ENCODE measurements around the gene VSX2.

Gene VSX2

GRCh38 chr14:74312161-74312560 is 72.9 kb downstream of the VSX2 start:
- DNase-seq (ENCODE audit: extremely low read depth, insufficient read length) = no peak
- TF ChIP-seq CTCF (IDR thresholded peaks at IDR 0.05; ENCODE audit: insufficient read depth, low read length, poor library complexity, severe bottlenecking) = no peak
- Histone ChIP-seq H3K36me3 (ENCODE audit: control insufficient read depth, insufficient read depth, low read length) (no peaks in the 10 kb centered on the region), H3K27me3 (replicated peaks; ENCODE audit: control insufficient read depth, insufficient read depth, low read length) (no peaks in the 10 kb centered on the region), H3K4me3 (replicated peaks; ENCODE audit: low read depth, low read length) (no peak overlapping the region)
